C4-2B (cell line): ENCODE measurements around the gene KLHL22.

Source experiments
- ZFX ChIP-seq: fragments of 450-650 bp; IDR thresholded peaks from 2 replicates; pipeline ENCODE4 v1.6.1; 2017
- TF ChIP-seq, protein P1 (sequence below): fragments of 450-650 bp; conservative IDR thresholded peaks from 2 replicates; pipeline ENCODE4 v1.5.1; 2017; ENCODE audit warnings: mild to moderate bottlenecking

DNA sequence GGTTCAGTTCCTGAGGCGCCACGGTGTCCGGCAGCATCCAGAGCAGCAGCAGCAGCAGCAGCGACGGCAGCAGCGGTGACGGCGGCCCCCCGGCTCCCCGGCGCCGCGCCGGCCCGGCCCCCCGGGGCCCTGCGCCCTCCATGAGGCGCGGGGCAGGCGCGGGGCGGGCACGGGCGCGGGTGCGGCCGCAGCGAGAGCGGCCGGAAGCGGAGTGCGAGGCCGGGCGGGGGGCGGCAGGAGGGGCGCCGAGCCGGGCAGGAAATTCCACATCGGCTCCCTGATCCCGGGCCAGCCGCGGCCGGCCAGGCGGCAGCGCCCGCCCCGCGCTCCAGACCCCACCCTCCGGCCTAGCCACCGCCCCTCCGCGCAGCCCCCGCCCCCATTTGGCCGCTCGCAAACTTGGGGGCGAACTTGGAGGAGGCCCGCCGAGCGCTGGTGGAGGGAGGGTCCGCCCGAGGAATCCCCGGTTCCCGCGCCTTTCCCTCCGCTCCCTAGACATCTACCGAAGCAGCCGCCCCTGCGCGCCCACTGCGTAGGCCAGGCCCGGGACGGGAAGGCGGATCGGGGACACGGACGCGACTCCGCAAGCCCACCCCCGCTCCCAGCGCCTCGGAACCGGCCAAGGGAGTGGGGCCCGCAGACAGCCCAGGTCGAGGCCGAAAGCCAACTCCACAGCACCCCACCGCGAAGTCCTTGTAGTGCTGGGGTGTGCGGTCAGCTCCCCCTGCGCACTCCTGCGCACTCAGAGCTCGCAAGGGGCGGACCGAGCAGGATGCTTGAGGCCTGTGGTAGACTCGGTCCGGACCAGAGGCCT is 57.8 kb downstream of the KLHL22 start, which contains the start of gene SCARF2:
- peak; percentile 84; the same call in 1 of the 2 replicates for TF ChIP-seq ZFX
- TF ChIP-seq, protein P1, sequence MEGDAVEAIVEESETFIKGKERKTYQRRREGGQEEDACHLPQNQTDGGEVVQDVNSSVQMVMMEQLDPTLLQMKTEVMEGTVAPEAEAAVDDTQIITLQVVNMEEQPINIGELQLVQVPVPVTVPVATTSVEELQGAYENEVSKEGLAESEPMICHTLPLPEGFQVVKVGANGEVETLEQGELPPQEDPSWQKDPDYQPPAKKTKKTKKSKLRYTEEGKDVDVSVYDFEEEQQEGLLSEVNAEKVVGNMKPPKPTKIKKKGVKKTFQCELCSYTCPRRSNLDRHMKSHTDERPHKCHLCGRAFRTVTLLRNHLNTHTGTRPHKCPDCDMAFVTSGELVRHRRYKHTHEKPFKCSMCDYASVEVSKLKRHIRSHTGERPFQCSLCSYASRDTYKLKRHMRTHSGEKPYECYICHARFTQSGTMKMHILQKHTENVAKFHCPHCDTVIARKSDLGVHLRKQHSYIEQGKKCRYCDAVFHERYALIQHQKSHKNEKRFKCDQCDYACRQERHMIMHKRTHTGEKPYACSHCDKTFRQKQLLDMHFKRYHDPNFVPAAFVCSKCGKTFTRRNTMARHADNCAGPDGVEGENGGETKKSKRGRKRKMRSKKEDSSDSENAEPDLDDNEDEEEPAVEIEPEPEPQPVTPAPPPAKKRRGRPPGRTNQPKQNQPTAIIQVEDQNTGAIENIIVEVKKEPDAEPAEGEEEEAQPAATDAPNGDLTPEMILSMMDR = no peak
